HepG2 (cell line): ENCODE measurements around the gene KRT84. TPM values are rescaled to one million over a fixed set of nuclear protein-coding genes. Genes with fewer than 3 reads are reported as not detected.

Experiments
- ATAC-seq: fragments of 200-7000 bp; cut with Tn5 transposase; 3 replicates; pipeline ENCODE4 v1.9.1; 2020; ENCODE audit warnings: mild to moderate bottlenecking, moderate library complexity
- BruUV-seq: library from RNA; stranded (reverse); fragments of 400-500 nt; replicated peaks from 2 replicates; lab custom pipeline; 2021; lab: Mats Ljungman, UMichigan
- CTCF ChIA-PET: fragments of 300-600 bp; formaldehyde crosslinking; extraction: SDS; loops from one replicate; lab custom pipeline; 2021; ENCODE audit warnings: low total read pairs, inconsistent platforms, low intra/inter-chr PET ratio; lab: Yijun Ruan, JAX
- POLR2A ChIA-PET: fragments of 350-600 bp; sonication (Branson Sonifier 250); formaldehyde crosslinking; loops from one replicate; lab custom pipeline; 2020; ENCODE audit warnings: antibody characterized with exemption, inconsistent platforms; lab: Yijun Ruan, JAX
- DNase-seq: peaks from one replicate; pipeline ENCODE4 v3.0.0-alpha.2; 2015; ENCODE audit warnings: low spot score
- FAIRE-seq: peaks from 3 replicates; lab custom pipeline; 2011; peaks lifted over from hg19 to GRCh38; lab: Jason Lieb, UNC
- H2AFZ ChIP-seq: one replicate; pipeline ENCODE4 v1.6.1; 2011; ENCODE audit warnings: low read length, inconsistent platforms
- H3K27ac ChIP-seq: fragments of 300-600 bp; 3 replicates; pipeline ENCODE4 v1.8.0; 2011; ENCODE audit warnings: mixed run types, mild to moderate bottlenecking, mixed read lengths, low read length, inconsistent platforms; ENCODE audit not compliant: insufficient read depth; ENCODE audit errors: extremely low read length
- H3K27me3 ChIP-seq, 2 experiments: fragments of 200-600 bp in 1 of 2; 2 replicates in 1 of 2; 3 replicates in 1 of 2; pipeline versions ENCODE4 v1.6.0 to v1.8.0; 2011; ENCODE audit warnings: low read length in 2 of 2, mild to moderate bottlenecking in 2 of 2, moderate library complexity in 2 of 2, inconsistent platforms in 1 of 2; ENCODE audit not compliant: insufficient read depth in 2 of 2, control insufficient read depth in 1 of 2
- H3K36me3 ChIP-seq, 2 experiments: fragments of 200-600 bp in 1 of 2; replicated peaks in 1 of 2; 2 replicates in 1 of 2; 3 replicates in 1 of 2; pipeline versions ENCODE4 v1.5.1 to v1.8.0; 2011; ENCODE audit warnings: low read length in 2 of 2, inconsistent platforms in 1 of 2; ENCODE audit not compliant: insufficient read depth in 2 of 2, control insufficient read depth in 1 of 2
- H3K4me1 ChIP-seq: 2 replicates; pipeline ENCODE4 v1.5.1; 2012; ENCODE audit warnings: low read length, inconsistent platforms; ENCODE audit not compliant: insufficient read depth
- H3K4me2 ChIP-seq: 2 replicates; pipeline ENCODE4 v1.6.0; 2011; ENCODE audit warnings: low read depth, low read length, inconsistent platforms
- H3K4me3 ChIP-seq, 3 experiments: fragments of 200-600 bp in 1 of 3; sonication (generic), shearing (Covaris generic) in 1 of 3; replicated peaks in 1 of 3; 2 replicates each; pipeline ENCODE4 v1.5.1; 2011 to 2016; ENCODE audit warnings: low read length in 3 of 3, inconsistent platforms in 2 of 3, low read depth in 2 of 3, mild to moderate bottlenecking in 2 of 3, control low read depth in 1 of 3, mixed read lengths in 1 of 3; ENCODE audit not compliant: insufficient read depth in 1 of 3
- H3K79me2 ChIP-seq: one replicate; pipeline ENCODE4 v1.6.1; 2011; ENCODE audit warnings: low read length, inconsistent platforms; ENCODE audit not compliant: insufficient read depth
- H3K9ac ChIP-seq: 2 replicates; pipeline ENCODE4 v1.6.0; 2011; ENCODE audit warnings: mild to moderate bottlenecking, low read depth, low read length, inconsistent platforms; ENCODE audit not compliant: insufficient read depth
- H3K9me3 ChIP-seq: 2 replicates; pipeline ENCODE4 v1.5.1; 2012; ENCODE audit warnings: mild to moderate bottlenecking, low read length
- H4K20me1 ChIP-seq: 2 replicates; pipeline ENCODE4 v1.6.0; 2011; ENCODE audit warnings: inconsistent platforms, mild to moderate bottlenecking, low read length, moderate library complexity; ENCODE audit not compliant: insufficient read depth
- FLYWCH1 ChIP-seq: sonication (generic); formaldehyde crosslinking; IDR thresholded peaks from 2 replicates; pipeline ENCODE4 v1.8.1; 2023; ENCODE audit warnings: mild to moderate bottlenecking, missing genetic modification reagents
- HBP1 ChIP-seq: IDR thresholded peaks from 2 replicates; pipeline ENCODE4 v1.6.1; 2016; ENCODE audit warnings: low read depth, control low read depth
- HIC2 ChIP-seq: sonication (generic); formaldehyde crosslinking; IDR thresholded peaks from 2 replicates; pipeline ENCODE4 v1.9.0; 2022; ENCODE audit warnings: low read depth, missing genetic modification reagents
- PCBP1 ChIP-seq: fragments of 200-400 bp; formaldehyde crosslinking; IDR thresholded peaks from 2 replicates; pipeline ENCODE4 v1.6.1; 2017; ENCODE audit warnings: mild to moderate bottlenecking, low read depth, low read length, borderline replicate concordance
- PPARG ChIP-seq: conservative IDR thresholded peaks from 2 replicates; pipeline ENCODE4 v1.6.1; 2016; ENCODE audit warnings: missing biosample characterization, missing genetic modification reagents
- TBP ChIP-seq: sonication (generic); formaldehyde crosslinking; IDR thresholded peaks from 2 replicates; pipeline ENCODE4 v1.5.0; 2020; ENCODE audit warnings: missing genetic modification reagents
- TMF1 ChIP-seq: sonication (generic); formaldehyde crosslinking; IDR thresholded peaks from 2 replicates; pipeline ENCODE4 v1.8.1; 2022; ENCODE audit warnings: low read depth, missing genetic modification reagents
- ZBTB34 ChIP-seq: sonication (generic); formaldehyde crosslinking; IDR thresholded peaks from 2 replicates; pipeline ENCODE4 v1.8.0; 2022; ENCODE audit warnings: mild to moderate bottlenecking, missing genetic modification reagents
- ZNF331 ChIP-seq: sonication (generic); formaldehyde crosslinking; IDR thresholded peaks from 2 replicates; pipeline ENCODE4 v1.4.0; 2020; ENCODE audit warnings: missing genetic modification reagents
- ZNF784 ChIP-seq: sonication (generic); formaldehyde crosslinking; IDR thresholded peaks from 2 replicates; pipeline ENCODE4 v1.5.1; 2020; ENCODE audit warnings: missing genetic modification reagents, mild to moderate bottlenecking, borderline replicate concordance
- WGBS: methylation state at CpG from one replicate; pipeline ENCODE4 v1.1.6; 2017; ENCODE audit warnings: low lambda C conversion rate; 5-methylcytosine and 5-hydroxymethylcytosine counted together
- in situ Hi-C: cut with HindIII; loops from 2 replicates; pipeline ENCODE4 v1.10.0; 2017; ENCODE audit warnings: low pct_unique_long_range_greater_than_20kb; ENCODE audit not compliant: extremely low pct_ligation_motif_present
- intact Hi-C: fragments of 100-400 bp; cut with micrococcal nuclease; formaldehyde crosslinking; loops from one replicate; pipeline ENCODE4 v1.10.0; 2022; ENCODE audit not compliant: unreplicated experiment
- polyA plus RNA-seq, 8 experiments: library from polyadenylated mRNA; depleted of rRNA in 3 of 8; stranded (reverse) in 7 of 8; unstranded in 1 of 8; fragments of >200 nt; fragmentation: Illumina TruSeq in 4 of 8; extraction: Trizol in 4 of 8; gene quantifications; 2 replicates each; pipeline versions ENCODE4 v1.2.1 to v1.2.3, GENCODE V29; 2011 to 2016; ENCODE audit warnings: low read depth in 4 of 8, missing spikeins in 1 of 8, mixed read lengths in 1 of 8; ENCODE audit not compliant: insufficient read depth in 1 of 8
- total RNA-seq, 5 experiments: library from RNA; depleted of rRNA; stranded (reverse); fragments of >200 nt; fragmentation: Illumina TruSeq; extraction: Trizol; gene quantifications; 2 replicates each; pipeline ENCODE4 v1.2.3, GENCODE V29; 2016; ENCODE audit warnings: low read depth in 1 of 5

Gene KRT84
- total and polyA plus RNA-seq, 2 of the 13 experiments (the other 11 are each of a cell fraction or from before 2014, with no cell fraction given): not detected

GRCh38 chr12:52378091-52378490 is 7.4 kb downstream of the KRT84 start:
- no peak for TF ChIP-seq ZNF331 (CRISPR knock-in tag)
- TF ChIP-seq HBP1: no peak
- TF ChIP-seq FLYWCH1 (CRISPR knock-in tag): no peak
- no peak for TF ChIP-seq HIC2 (CRISPR knock-in tag)
- no peak for TF ChIP-seq PCBP1
- TF ChIP-seq TMF1 (CRISPR knock-in tag): no peak
- no peak for TF ChIP-seq ZNF784
- no peak for TF ChIP-seq TBP (CRISPR knock-in tag)
- TF ChIP-seq PPARG (CRISPR knock-in tag): no peak
- TF ChIP-seq ZBTB34 (CRISPR knock-in tag): no peak
- TF ChIP-seq, all 625 proteins: peak for 0
- in situ Hi-C loops (loop anchor here (25.0 kb wide), 1 partner anchor 609 kb away; no protein-coding TSS in a partner anchor), intact Hi-C loops (no loop called here)
- H3K4me2 ChIP-seq: no peak overlapping the region
- ATAC-seq (no peak), FAIRE-seq (no peak), DNase-seq (no peak)
- WGBS: no CpG with 5 or more reads among the region's 19 CpGs
- POLR2A ChIA-PET: no interaction called here
- no TSS peak for BruUV-seq
- H3K4me1 ChIP-seq: no peaks in the 10 kb centered on the region
- H3K27me3 ChIP-seq: peaks cover 6 to 15% of the 10 kb centered on the region in 2 experiments; a peak in 3 of 5 replicates
- no peaks in the 10 kb centered on the region for H3K79me2 ChIP-seq
- no peak overlapping the region for H2AFZ ChIP-seq
- H3K36me3 ChIP-seq: no peaks in the 10 kb centered on the region
- no peak overlapping the region for H3K9ac ChIP-seq
- H4K20me1 ChIP-seq: no peaks in the 10 kb centered on the region
- H3K27ac ChIP-seq: no peak overlapping the region
- H3K9me3 ChIP-seq: no peaks in the 10 kb centered on the region
- no peak overlapping the region for H3K4me3 ChIP-seq
- CTCF ChIA-PET: no interaction called here
